ENCODE results near the gene CFAP100.

Gene CFAP100

GRCh38 chr3:126439968-126440708 is 45.4 kb downstream of the CFAP100 start:
- Histone ChIP-seq H3K4me1 (ENCODE audit: insufficient read depth, insufficient read length) (peaks cover 28% of the 10 kb centered on the region), H3K9ac (ENCODE audit: insufficient read length, low read depth) (no peak overlapping the region), H3K4me3 (ENCODE audit: insufficient read length, low read depth) (no peak overlapping the region), H3K9me3 (ENCODE audit: insufficient read depth, low read length) (no peaks in the 10 kb centered on the region), H3K36me3 (ENCODE audit: insufficient read depth, insufficient read length, low read length) (peaks cover 54% of the 10 kb centered on the region), H3K27me3 (ENCODE audit: insufficient read depth, insufficient read length) (no peaks in the 10 kb centered on the region)
- no peak for DNase-seq (ENCODE audit: low read depth, low spot score)
- no peak for TF ChIP-seq ZNF274 (IDR thresholded peaks at IDR 0.05; ENCODE audit: low read depth, low read length)
- no peak for TF ChIP-seq SUZ12 (IDR thresholded peaks at IDR 0.05; ENCODE audit: extremely low read depth, insufficient read depth, insufficient read length)
- TF ChIP-seq YY1 (IDR thresholded peaks at IDR 0.05; ENCODE audit: insufficient read depth, insufficient read length), result no peak

GRCh38 chr3:126440709-126440995 is 45.9 kb downstream of the CFAP100 start:
- peaks cover 49% of the 10 kb centered on the region for H3K36me3 ChIP-seq (ENCODE audit: insufficient read depth, insufficient read length, low read length)
- no peak overlapping the region for H3K4me3 ChIP-seq (ENCODE audit: insufficient read length, low read depth)
- peak overlapping the region; percentile 23 for H3K9ac ChIP-seq (ENCODE audit: insufficient read length, low read depth)
- H3K27me3 ChIP-seq (ENCODE audit: insufficient read depth, insufficient read length), result no peaks in the 10 kb centered on the region
- TF ChIP-seq SUZ12 (IDR thresholded peaks at IDR 0.05; ENCODE audit: extremely low read depth, insufficient read depth, insufficient read length) (no peak), ZNF274 (IDR thresholded peaks at IDR 0.05; ENCODE audit: low read depth, low read length) (no peak), YY1 (IDR thresholded peaks at IDR 0.05; ENCODE audit: insufficient read depth, insufficient read length) (no peak)
- no peak for DNase-seq (ENCODE audit: low read depth, low spot score)
- H3K4me1 ChIP-seq (ENCODE audit: insufficient read depth, insufficient read length), result peaks cover 28% of the 10 kb centered on the region
- no peaks in the 10 kb centered on the region for H3K9me3 ChIP-seq (ENCODE audit: insufficient read depth, low read length)

GRCh38 chr3:126441256-126441880 is 46.7 kb downstream of the CFAP100 start:
- H3K9ac ChIP-seq (ENCODE audit: insufficient read length, low read depth), result peak overlapping the region; percentile 47
- H3K9me3 ChIP-seq (ENCODE audit: insufficient read depth, low read length), result no peaks in the 10 kb centered on the region
- no peak overlapping the region for H3K4me3 ChIP-seq (ENCODE audit: insufficient read length, low read depth)
- peaks cover 28% of the 10 kb centered on the region for H3K4me1 ChIP-seq (ENCODE audit: insufficient read depth, insufficient read length)
- H3K36me3 ChIP-seq (ENCODE audit: insufficient read depth, insufficient read length, low read length), result peaks cover 44% of the 10 kb centered on the region
- H3K27me3 ChIP-seq (ENCODE audit: insufficient read depth, insufficient read length), result no peaks in the 10 kb centered on the region
- TF ChIP-seq ZNF274 (IDR thresholded peaks at IDR 0.05; ENCODE audit: low read depth, low read length), result no peak
- DNase-seq (ENCODE audit: low read depth, low spot score), result no peak

- Histone ChIP-seq H3K4me1 (ENCODE audit: insufficient read depth, insufficient read length) (peaks cover 28% of the 10 kb centered on the region), H3K27me3 (ENCODE audit: insufficient read depth, insufficient read length) (no peaks in the 10 kb centered on the region), H3K36me3 (ENCODE audit: insufficient read depth, insufficient read length, low read length) (peaks cover 39% of the 10 kb centered on the region), H3K9ac (ENCODE audit: insufficient read length, low read depth) (no peak overlapping the region), H3K9me3 (ENCODE audit: insufficient read depth, low read length) (no peaks in the 10 kb centered on the region), H3K4me3 (ENCODE audit: insufficient read length, low read depth) (no peak overlapping the region)
- TF ChIP-seq ZNF274 (IDR thresholded peaks at IDR 0.05; ENCODE audit: low read depth, low read length) (no peak), YY1 (IDR thresholded peaks at IDR 0.05; ENCODE audit: insufficient read depth, insufficient read length) (no peak), SUZ12 (IDR thresholded peaks at IDR 0.05; ENCODE audit: extremely low read depth, insufficient read depth, insufficient read length) (no peak)
- no peak for DNase-seq (ENCODE audit: low read depth, low spot score)
These were observed 47.6 kb downstream of the CFAP100 start for GRCh38 chr3:126442094-126442855.

GRCh38 chr3:126442856-126443242 is 48.1 kb downstream of the CFAP100 start:
- no peak overlapping the region for H3K9ac ChIP-seq (ENCODE audit: insufficient read length, low read depth)
- H3K4me3 ChIP-seq (ENCODE audit: insufficient read length, low read depth), result no peak overlapping the region
- TF ChIP-seq SUZ12 (IDR thresholded peaks at IDR 0.05; ENCODE audit: extremely low read depth, insufficient read depth, insufficient read length), result no peak
- no peak for TF ChIP-seq YY1 (IDR thresholded peaks at IDR 0.05; ENCODE audit: insufficient read depth, insufficient read length)
- TF ChIP-seq ZNF274 (IDR thresholded peaks at IDR 0.05; ENCODE audit: low read depth, low read length), result no peak
- peaks cover 39% of the 10 kb centered on the region for H3K36me3 ChIP-seq (ENCODE audit: insufficient read depth, insufficient read length, low read length)
- H3K27me3 ChIP-seq (ENCODE audit: insufficient read depth, insufficient read length), result no peaks in the 10 kb centered on the region
- H3K4me1 ChIP-seq (ENCODE audit: insufficient read depth, insufficient read length), result peaks cover 28% of the 10 kb centered on the region
- H3K9me3 ChIP-seq (ENCODE audit: insufficient read depth, low read length), result no peaks in the 10 kb centered on the region
- DNase-seq (ENCODE audit: low read depth, low spot score), result no peak

GRCh38 chr3:126445506-126445905 is 50.8 kb downstream of the CFAP100 start:
- peaks cover 41% of the 10 kb centered on the region for H3K36me3 ChIP-seq (ENCODE audit: insufficient read depth, insufficient read length, low read length)
- H3K4me3 ChIP-seq (ENCODE audit: insufficient read length, low read depth), result no peak overlapping the region
- no peaks in the 10 kb centered on the region for H3K27me3 ChIP-seq (ENCODE audit: insufficient read depth, insufficient read length)
- H3K4me1 ChIP-seq (ENCODE audit: insufficient read depth, insufficient read length), result peaks cover 15% of the 10 kb centered on the region
- H3K9ac ChIP-seq (ENCODE audit: insufficient read length, low read depth), result no peak overlapping the region
- H3K9me3 ChIP-seq (ENCODE audit: insufficient read depth, low read length), result no peaks in the 10 kb centered on the region
- no peak for TF ChIP-seq ZNF274 (IDR thresholded peaks at IDR 0.05; ENCODE audit: low read depth, low read length)
- no peak for TF ChIP-seq YY1 (IDR thresholded peaks at IDR 0.05; ENCODE audit: insufficient read depth, insufficient read length)
- TF ChIP-seq SUZ12 (IDR thresholded peaks at IDR 0.05; ENCODE audit: extremely low read depth, insufficient read depth, insufficient read length), result no peak
- DNase-seq (ENCODE audit: low read depth, low spot score), result no peak

- TF ChIP-seq YY1 (IDR thresholded peaks at IDR 0.05; ENCODE audit: insufficient read depth, insufficient read length), result no peak
- no peak for TF ChIP-seq ZNF274 (IDR thresholded peaks at IDR 0.05; ENCODE audit: low read depth, low read length)
- no peak for TF ChIP-seq SUZ12 (IDR thresholded peaks at IDR 0.05; ENCODE audit: extremely low read depth, insufficient read depth, insufficient read length)
These were observed 51.6 kb downstream of the CFAP100 start for GRCh38 chr3:126446301-126446700.

More at GRCh38 chr3:126446301-126446700, 51.6 kb downstream of the CFAP100 start:
- Histone ChIP-seq H3K4me1 (ENCODE audit: insufficient read depth, insufficient read length) (peaks cover 10% of the 10 kb centered on the region), H3K9me3 (ENCODE audit: insufficient read depth, low read length) (no peaks in the 10 kb centered on the region), H3K9ac (ENCODE audit: insufficient read length, low read depth) (no peak overlapping the region), H3K36me3 (ENCODE audit: insufficient read depth, insufficient read length, low read length) (peaks cover 48% of the 10 kb centered on the region), H3K27me3 (ENCODE audit: insufficient read depth, insufficient read length) (no peaks in the 10 kb centered on the region), H3K4me3 (ENCODE audit: insufficient read length, low read depth) (no peak overlapping the region)
- DNase-seq (ENCODE audit: low read depth, low spot score), result no peak
